ENCODE results near the gene RALGAPB. TPM values are rescaled to one million over a fixed set of nuclear protein-coding genes. Genes with fewer than 3 reads are reported as not detected.

Gene RALGAPB
- total RNA-seq, 1 experiment from 2014 or later = 36.7 TPM

GRCh38 chr20:38548356-38549083 is 75.9 kb downstream of the RALGAPB start (continued):
- TF ChIP-seq AFF4 (CRISPR knock-in tag; IDR thresholded peaks at IDR 0.05; ENCODE audit: borderline replicate concordance) (no peak), NFE2L1 (CRISPR knock-in tag; IDR thresholded peaks at IDR 0.05) (no peak), FOXP4 (CRISPR knock-in tag; IDR thresholded peaks at IDR 0.05) (no peak), ATF2 (CRISPR knock-in tag; IDR thresholded peaks at IDR 0.05; ENCODE audit: borderline replicate concordance, low read depth) (no peak)
- TF ChIP-seq, protein P1, sequence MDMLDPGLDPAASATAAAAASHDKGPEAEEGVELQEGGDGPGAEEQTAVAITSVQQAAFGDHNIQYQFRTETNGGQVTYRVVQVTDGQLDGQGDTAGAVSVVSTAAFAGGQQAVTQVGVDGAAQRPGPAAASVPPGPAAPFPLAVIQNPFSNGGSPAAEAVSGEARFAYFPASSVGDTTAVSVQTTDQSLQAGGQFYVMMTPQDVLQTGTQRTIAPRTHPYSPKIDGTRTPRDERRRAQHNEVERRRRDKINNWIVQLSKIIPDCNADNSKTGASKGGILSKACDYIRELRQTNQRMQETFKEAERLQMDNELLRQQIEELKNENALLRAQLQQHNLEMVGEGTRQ (CRISPR knock-in tag; IDR thresholded peaks at IDR 0.05) = no peak
- TF ChIP-seq, protein P2, sequence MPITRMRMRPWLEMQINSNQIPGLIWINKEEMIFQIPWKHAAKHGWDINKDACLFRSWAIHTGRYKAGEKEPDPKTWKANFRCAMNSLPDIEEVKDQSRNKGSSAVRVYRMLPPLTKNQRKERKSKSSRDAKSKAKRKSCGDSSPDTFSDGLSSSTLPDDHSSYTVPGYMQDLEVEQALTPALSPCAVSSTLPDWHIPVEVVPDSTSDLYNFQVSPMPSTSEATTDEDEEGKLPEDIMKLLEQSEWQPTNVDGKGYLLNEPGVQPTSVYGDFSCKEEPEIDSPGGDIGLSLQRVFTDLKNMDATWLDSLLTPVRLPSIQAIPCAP (CRISPR knock-in tag; IDR thresholded peaks at IDR 0.05) = no peak

- no peaks in the 10 kb centered on the region for H3K4me1 Mint-ChIP-seq
- H3K27me3 Mint-ChIP-seq (ENCODE audit: low read depth) = no peaks in the 10 kb centered on the region
- ATAC-seq (peak; percentile 52; the same call in 1 of the 2 replicates), DNase-seq (ENCODE audit: low spot score) (no peak)
- TF ChIP-seq SMAD4 (CRISPR knock-in tag; IDR thresholded peaks at IDR 0.05) = no peak
- no peak for TF ChIP-seq KAT7 (CRISPR knock-in tag; IDR thresholded peaks at IDR 0.05; ENCODE audit: borderline replicate concordance)
- no peak for TF ChIP-seq FOXJ3 (CRISPR knock-in tag; IDR thresholded peaks at IDR 0.05; ENCODE audit: borderline replicate concordance)
- TF ChIP-seq E2F5 (CRISPR knock-in tag; IDR thresholded peaks at IDR 0.05) = no peak
- ChIA-PET POLR2A (no interaction called here), CTCF (interaction anchor here (0.6 kb wide), 1 partner anchor 32 kb away, joined by 4 read pairs; no protein-coding TSS in a partner anchor)
- peaks cover 30% of the 10 kb centered on the region for H3K36me3 Mint-ChIP-seq
- H3K4me3 Mint-ChIP-seq = no peak overlapping the region
- no peaks in the 10 kb centered on the region for H3K9me3 Mint-ChIP-seq
- no peak overlapping the region for H3K27ac Mint-ChIP-seq
These were observed 77.6 kb downstream of the RALGAPB start for GRCh38 chr20:38550274-38550673.

DNA sequence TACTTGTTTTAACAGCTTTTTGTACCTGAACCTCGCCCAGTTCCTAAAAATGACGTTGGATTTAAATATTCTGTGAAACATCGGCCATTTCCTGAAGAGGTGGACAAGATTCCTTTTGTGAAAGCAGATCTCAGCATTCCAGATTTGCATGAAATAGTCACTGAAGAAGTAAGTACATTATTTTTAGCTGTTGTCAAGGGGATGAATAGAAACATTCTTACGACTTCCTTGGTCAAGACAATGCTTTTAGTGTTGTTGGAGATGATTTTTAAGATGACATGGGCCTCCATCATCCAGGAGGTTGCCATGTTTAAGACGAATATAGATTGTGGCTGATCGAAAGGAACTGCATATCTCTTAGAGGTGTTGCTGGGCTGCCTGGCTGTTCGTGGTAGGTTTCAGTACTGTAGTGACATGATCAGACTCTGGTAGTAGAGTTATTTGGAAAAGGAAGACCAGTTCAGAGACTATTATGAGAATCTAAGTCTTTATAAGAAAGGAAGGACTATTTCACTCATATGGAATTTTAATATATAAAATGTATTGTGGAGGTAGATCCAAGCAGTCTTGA is 78.5 kb downstream of the RALGAPB start:
- Mint-ChIP-seq H3K36me3 (peaks cover 22% of the 10 kb centered on the region), H3K9me3 (no peaks in the 10 kb centered on the region), H3K4me1 (no peaks in the 10 kb centered on the region), H3K27me3 (ENCODE audit: low read depth) (no peaks in the 10 kb centered on the region), H3K4me3 (no peak overlapping the region), H3K27ac (no peak overlapping the region)
- ChIA-PET POLR2A (no interaction called here), CTCF (no interaction called here)
- TF ChIP-seq ZNF317 (CRISPR knock-in tag; IDR thresholded peaks at IDR 0.05; ENCODE audit: borderline replicate concordance, low read depth) = no peak
- TF ChIP-seq E2F1 (CRISPR knock-in tag; IDR thresholded peaks at IDR 0.05) = no peak
- TF ChIP-seq ZNF232 (CRISPR knock-in tag; IDR thresholded peaks at IDR 0.05) = no peak
- no peak for TF ChIP-seq GABPB1 (CRISPR knock-in tag; IDR thresholded peaks at IDR 0.05)
- TF ChIP-seq, protein P3, sequence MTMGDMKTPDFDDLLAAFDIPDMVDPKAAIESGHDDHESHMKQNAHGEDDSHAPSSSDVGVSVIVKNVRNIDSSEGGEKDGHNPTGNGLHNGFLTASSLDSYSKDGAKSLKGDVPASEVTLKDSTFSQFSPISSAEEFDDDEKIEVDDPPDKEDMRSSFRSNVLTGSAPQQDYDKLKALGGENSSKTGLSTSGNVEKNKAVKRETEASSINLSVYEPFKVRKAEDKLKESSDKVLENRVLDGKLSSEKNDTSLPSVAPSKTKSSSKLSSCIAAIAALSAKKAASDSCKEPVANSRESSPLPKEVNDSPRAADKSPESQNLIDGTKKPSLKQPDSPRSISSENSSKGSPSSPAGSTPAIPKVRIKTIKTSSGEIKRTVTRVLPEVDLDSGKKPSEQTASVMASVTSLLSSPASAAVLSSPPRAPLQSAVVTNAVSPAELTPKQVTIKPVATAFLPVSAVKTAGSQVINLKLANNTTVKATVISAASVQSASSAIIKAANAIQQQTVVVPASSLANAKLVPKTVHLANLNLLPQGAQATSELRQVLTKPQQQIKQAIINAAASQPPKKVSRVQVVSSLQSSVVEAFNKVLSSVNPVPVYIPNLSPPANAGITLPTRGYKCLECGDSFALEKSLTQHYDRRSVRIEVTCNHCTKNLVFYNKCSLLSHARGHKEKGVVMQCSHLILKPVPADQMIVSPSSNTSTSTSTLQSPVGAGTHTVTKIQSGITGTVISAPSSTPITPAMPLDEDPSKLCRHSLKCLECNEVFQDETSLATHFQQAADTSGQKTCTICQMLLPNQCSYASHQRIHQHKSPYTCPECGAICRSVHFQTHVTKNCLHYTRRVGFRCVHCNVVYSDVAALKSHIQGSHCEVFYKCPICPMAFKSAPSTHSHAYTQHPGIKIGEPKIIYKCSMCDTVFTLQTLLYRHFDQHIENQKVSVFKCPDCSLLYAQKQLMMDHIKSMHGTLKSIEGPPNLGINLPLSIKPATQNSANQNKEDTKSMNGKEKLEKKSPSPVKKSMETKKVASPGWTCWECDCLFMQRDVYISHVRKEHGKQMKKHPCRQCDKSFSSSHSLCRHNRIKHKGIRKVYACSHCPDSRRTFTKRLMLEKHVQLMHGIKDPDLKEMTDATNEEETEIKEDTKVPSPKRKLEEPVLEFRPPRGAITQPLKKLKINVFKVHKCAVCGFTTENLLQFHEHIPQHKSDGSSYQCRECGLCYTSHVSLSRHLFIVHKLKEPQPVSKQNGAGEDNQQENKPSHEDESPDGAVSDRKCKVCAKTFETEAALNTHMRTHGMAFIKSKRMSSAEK (CRISPR knock-in tag; IDR thresholded peaks at IDR 0.05; ENCODE audit: borderline replicate concordance) = no peak
- ATAC-seq (no peak), DNase-seq (ENCODE audit: low spot score) (no peak)
